HepG2 (cell line): ENCODE results near the gene KCNJ14. TPM values are rescaled to one million over a fixed set of nuclear protein-coding genes. Genes with fewer than 3 reads are reported as not detected.
A peak's percentile ranks its signal among the peaks of the same experiment; 100 is the strongest.

Experiments
- AHR ChIP-seq: IDR thresholded peaks from 2 replicates; pipeline ENCODE4 v1.6.1; 2018; ENCODE audit warnings: missing genetic modification reagents, missing compliant biosample characterization
- ATM ChIP-seq: fragments of 450-650 bp; IDR thresholded peaks from 2 replicates; pipeline ENCODE4 v1.7.1; 2017; ENCODE audit warnings: mild to moderate bottlenecking, borderline replicate concordance
- EHMT2 ChIP-seq: fragments of 200-600 bp; sonication (generic); IDR thresholded peaks from 2 replicates; pipeline ENCODE4 v1.7.0; 2017; ENCODE audit warnings: antibody characterized with exemption, low read depth, low read length, borderline replicate concordance
- FOXP4 ChIP-seq: sonication (generic); formaldehyde crosslinking; IDR thresholded peaks from 2 replicates; pipeline ENCODE4 v1.4.0; 2020; ENCODE audit warnings: missing genetic modification reagents
- KDM6A ChIP-seq: IDR thresholded peaks from 2 replicates; pipeline ENCODE4 v1.6.1; 2016; ENCODE audit warnings: low read depth
- NFRKB ChIP-seq: fragments of 450-650 bp; IDR thresholded peaks from 2 replicates; pipeline ENCODE4 v1.6.1; 2017
- NKX3-1 ChIP-seq: sonication (generic); formaldehyde crosslinking; IDR thresholded peaks from 2 replicates; pipeline ENCODE4 v1.5.0; 2020; ENCODE audit warnings: missing genetic modification reagents
- NR2F1 ChIP-seq, 2 experiments: fragments of 450-650 bp in 1 of 2; formaldehyde crosslinking in 1 of 2; IDR thresholded peaks; 2 replicates each; pipeline versions ENCODE4 v1.5.0 to v1.6.1; 2016 to 2020; ENCODE audit warnings: mild to moderate bottlenecking in 1 of 2, missing compliant biosample characterization in 1 of 2, missing genetic modification reagents in 1 of 2, moderate library complexity in 1 of 2
- NR2F2 ChIP-seq: IDR thresholded peaks from 2 replicates; pipeline ENCODE4 v1.6.1; 2012; ENCODE audit warnings: low read depth, inconsistent platforms, borderline replicate concordance
- PHF20 ChIP-seq: sonication (generic); formaldehyde crosslinking; IDR thresholded peaks from 2 replicates; pipeline ENCODE4 v1.5.0; 2020; ENCODE audit warnings: mild to moderate bottlenecking, missing genetic modification reagents
- POLR2AphosphoS5 ChIP-seq: IDR thresholded peaks from 2 replicates; pipeline ENCODE4 v1.6.1; 2012; ENCODE audit warnings: low read depth, low read length
- RFXANK ChIP-seq: IDR thresholded peaks from 2 replicates; pipeline ENCODE4 v1.6.1; 2016
- SALL1 ChIP-seq: sonication (generic); formaldehyde crosslinking; IDR thresholded peaks from 2 replicates; pipeline ENCODE4 v1.8.0; 2022; ENCODE audit warnings: mild to moderate bottlenecking, missing genetic modification reagents
- SIN3B ChIP-seq: fragments of 150-350 bp; IDR thresholded peaks from 2 replicates; pipeline ENCODE4 v1.6.1; 2014; ENCODE audit warnings: low read length
- SIX4 ChIP-seq: sonication (generic); formaldehyde crosslinking; IDR thresholded peaks from 2 replicates; pipeline ENCODE4 v1.4.0; 2020; ENCODE audit warnings: missing genetic modification reagents
- TARDBP ChIP-seq: sonication (generic); formaldehyde crosslinking; IDR thresholded peaks from 2 replicates; pipeline ENCODE4 v1.8.0; 2022; ENCODE audit warnings: mild to moderate bottlenecking, missing genetic modification reagents
- U2AF2 ChIP-seq: fragments of 200-400 bp; formaldehyde crosslinking; IDR thresholded peaks from 2 replicates; pipeline ENCODE4 v1.6.1; 2017; ENCODE audit warnings: low read depth, mild to moderate bottlenecking, low read length
- ZNF143 ChIP-seq: sonication (generic); formaldehyde crosslinking; IDR thresholded peaks from 2 replicates; pipeline ENCODE4 v1.4.0; 2020; ENCODE audit warnings: missing genetic modification reagents
- ZNF597 ChIP-seq: sonication (generic); formaldehyde crosslinking; IDR thresholded peaks from 2 replicates; pipeline ENCODE4 v1.5.0; 2020; ENCODE audit warnings: missing genetic modification reagents
- ZUFSP ChIP-seq: sonication (generic); formaldehyde crosslinking; IDR thresholded peaks from 2 replicates; pipeline ENCODE4 v1.9.0; 2021; ENCODE audit warnings: missing genetic modification reagents, mild to moderate bottlenecking, borderline replicate concordance
- polyA plus RNA-seq, 8 experiments: library from polyadenylated mRNA; depleted of rRNA in 3 of 8; stranded (reverse) in 7 of 8; unstranded in 1 of 8; fragments of >200 nt; fragmentation: Illumina TruSeq in 4 of 8; extraction: Trizol in 4 of 8; gene quantifications; 2 replicates each; pipeline versions ENCODE4 v1.2.1 to v1.2.3, GENCODE V29; 2011 to 2016; ENCODE audit warnings: low read depth in 4 of 8, missing spikeins in 1 of 8, mixed read lengths in 1 of 8; ENCODE audit not compliant: insufficient read depth in 1 of 8
- total RNA-seq, 5 experiments: library from RNA; depleted of rRNA; stranded (reverse); fragments of >200 nt; fragmentation: Illumina TruSeq; extraction: Trizol; gene quantifications; 2 replicates each; pipeline ENCODE4 v1.2.3, GENCODE V29; 2016; ENCODE audit warnings: low read depth in 1 of 5

KCNJ14 gene
- total and polyA plus RNA-seq, 2 of the 13 experiments (the other 11 are each of a cell fraction or from before 2014, with no cell fraction given): 0.20 to 0.51 TPM

GRCh38 chr19:48469289-48469881 is 14.0 kb downstream of the KCNJ14 start, which contains the start of gene CYTH2 (continued):
- TF ChIP-seq ZNF143 (no peak), SIX4 (CRISPR knock-in tag) (no peak), NR2F1 (CRISPR knock-in tag; IDR thresholded peaks at IDR 0.05) (no peak), POLR2AphosphoS5 (peak; percentile 77), NFRKB (no peak), U2AF2 (no peak), NKX3-1 (0 out of 2 replicates have a peak, but pooled peaks have one; percentile 41), ZNF597 (CRISPR knock-in tag) (no peak), FOXP4 (CRISPR knock-in tag) (peak; percentile 50; the same call in 1 of the 2 replicates), EHMT2 (no peak), KDM6A (CRISPR knock-in tag) (no peak), ATM (no peak), ZUFSP (CRISPR knock-in tag) (no peak), NR2F2 (no peak; the same call in 1 of the 2 replicates), AHR (CRISPR knock-in tag) (no peak), SIN3B (peak; percentile 27; the same call in 1 of the 2 replicates), TARDBP (CRISPR knock-in tag) (peak; percentile 65; the same call in 1 of the 2 replicates), SALL1 (CRISPR knock-in tag) (0 out of 2 replicates have a peak, but pooled peaks have one; percentile 16), PHF20 (CRISPR knock-in tag) (peak; percentile 70), RFXANK (CRISPR knock-in tag) (no peak)
